Neuronal stem cell (in vitro differentiated cells): ENCODE measurements around the gene FBXO36. TPM values are rescaled to one million over a fixed set of nuclear protein-coding genes. Genes with fewer than 3 reads are reported as not detected.

Experiments used
- DNase-seq: peaks from one replicate; pipeline ENCODE4 v3.0.0-alpha.2; 2013; ENCODE audit warnings: low spot score
- H2AFZ ChIP-seq: one replicate; pipeline ENCODE4 v1.6.1; 2013; ENCODE audit warnings: mild to moderate bottlenecking, low read length, inconsistent platforms
- H2AK5ac ChIP-seq: 2 replicates; pipeline ENCODE4 v1.6.1; 2013; ENCODE audit warnings: low read depth, mild to moderate bottlenecking, inconsistent platforms, low read length, moderate library complexity, mixed read lengths
- H2BK120ac ChIP-seq: 2 replicates; pipeline ENCODE4 v1.6.1; 2013; ENCODE audit warnings: low read depth, mild to moderate bottlenecking, inconsistent platforms, low read length, moderate library complexity, mixed read lengths
- H2BK12ac ChIP-seq: one replicate; pipeline ENCODE4 v1.6.1; 2013; ENCODE audit warnings: low read length, inconsistent platforms
- H2BK15ac ChIP-seq: 2 replicates; pipeline ENCODE4 v1.6.1; 2013; ENCODE audit warnings: mild to moderate bottlenecking, low read length, inconsistent platforms, mixed read lengths
- H2BK5ac ChIP-seq: one replicate; pipeline ENCODE4 v1.6.1; 2013; ENCODE audit warnings: inconsistent platforms, mild to moderate bottlenecking, low read length, moderate library complexity
- H3K14ac ChIP-seq: one replicate; pipeline ENCODE4 v1.6.1; 2013; ENCODE audit warnings: low read length, inconsistent platforms
- H3K18ac ChIP-seq: 2 replicates; pipeline ENCODE4 v1.6.1; 2013; ENCODE audit warnings: low read length, inconsistent platforms
- H3K23ac ChIP-seq: 2 replicates; pipeline ENCODE4 v1.6.1; 2013; ENCODE audit warnings: low read depth, mild to moderate bottlenecking, mixed read lengths, low read length, inconsistent platforms; ENCODE audit not compliant: poor library complexity
- H3K27ac ChIP-seq: replicated peaks from 3 replicates; pipeline ENCODE4 v1.5.1; 2013; ENCODE audit warnings: low read length, inconsistent platforms
- H3K27me3 ChIP-seq, 3 experiments: 2 replicates each; pipeline ENCODE4 v1.6.1; 2013; ENCODE audit warnings: low read length in 3 of 3, mild to moderate bottlenecking in 2 of 3, inconsistent platforms in 1 of 3, low read depth in 1 of 3, mixed read lengths in 1 of 3, moderate library complexity in 1 of 3; ENCODE audit not compliant: control insufficient read depth in 3 of 3, insufficient read depth in 3 of 3
- H3K36me3 ChIP-seq, 2 donors: replicated peaks in 1 of 2; 2 replicates each; pipeline ENCODE4 v1.6.1; 2013; ENCODE audit warnings: low read length in 2 of 2; ENCODE audit not compliant: control insufficient read depth in 2 of 2, insufficient read depth in 2 of 2
- H3K4ac ChIP-seq: 2 replicates; pipeline ENCODE4 v1.6.1; 2013; ENCODE audit warnings: inconsistent platforms, mild to moderate bottlenecking, low read length, moderate library complexity
- H3K4me1 ChIP-seq, 2 donors: 1 replicate in 1 of 2; 2 replicates in 1 of 2; pipeline ENCODE4 v1.6.1; 2013; ENCODE audit warnings: low read length in 2 of 2, low read depth in 1 of 2; ENCODE audit not compliant: control insufficient read depth in 2 of 2, insufficient read depth in 1 of 2
- H3K4me2 ChIP-seq: one replicate; pipeline ENCODE4 v1.6.1; 2013; ENCODE audit warnings: mild to moderate bottlenecking, low read length, inconsistent platforms; ENCODE audit not compliant: insufficient read depth, poor library complexity, severe bottlenecking
- H3K4me3 ChIP-seq, 2 donors: 2 replicates each; pipeline ENCODE4 v1.5.1; 2013; ENCODE audit warnings: low read length in 2 of 2, mild to moderate bottlenecking in 2 of 2, inconsistent platforms in 1 of 2, moderate library complexity in 1 of 2
- H3K79me1 ChIP-seq: one replicate; pipeline ENCODE4 v1.6.1; 2013; ENCODE audit warnings: low read depth, mild to moderate bottlenecking, inconsistent platforms, low read length, moderate library complexity
- H3K9ac ChIP-seq: one replicate; pipeline ENCODE4 v1.6.1; 2013; ENCODE audit warnings: mild to moderate bottlenecking, low read depth, low read length, inconsistent platforms; ENCODE audit not compliant: poor library complexity
- H3K9me3 ChIP-seq, 2 donors: replicated peaks in 1 of 2; 2 replicates each; pipeline versions ENCODE3 to v1.6.1; 2013; ENCODE audit warnings: low read length in 2 of 2, mild to moderate bottlenecking in 2 of 2, inconsistent platforms in 1 of 2, low read depth in 1 of 2, mixed read lengths in 1 of 2, moderate library complexity in 1 of 2; ENCODE audit not compliant: control insufficient read depth in 2 of 2, insufficient read depth in 1 of 2
- H4K8ac ChIP-seq: one replicate; pipeline ENCODE4 v1.6.1; 2013; ENCODE audit warnings: low read depth, mild to moderate bottlenecking, inconsistent platforms, low read length, moderate library complexity
- H4K91ac ChIP-seq: one replicate; pipeline ENCODE4 v1.6.1; 2013; ENCODE audit warnings: low read length, low read depth, mild to moderate bottlenecking, inconsistent platforms; ENCODE audit not compliant: poor library complexity
- WGBS, 2 donors: extraction: QIAGEN DNeasy Blood & Tissue Kit; methylation state at CpG; one replicate each; pipeline ENCODE4 v1.1.7; 2013; ENCODE audit warnings: missing lambda C conversion rate in 2 of 2, mixed read lengths in 1 of 2; ENCODE audit not compliant: insufficient read length in 2 of 2, insufficient replicate concordance in 1 of 2; ENCODE audit errors: extremely low coverage in 2 of 2; 5-methylcytosine and 5-hydroxymethylcytosine counted together
- small RNA-seq: library from polyadenylated mRNA; stranded (forward); fragments of <200 nt; extraction: miRNeasy Mini kit (QIAGEN cat#:217004); gene quantifications from one replicate; pipeline ENCODE3, GENCODE V24; 2013; ENCODE audit not compliant: insufficient read depth

FBXO36 gene

GRCh38 chr2:230060672-230061293, 138.5 kb downstream of the FBXO36 start:
- Histone ChIP-seq H2AFZ (no peak overlapping the region), H3K27ac (no peak overlapping the region), H2BK15ac (no peak overlapping the region), H3K4me2 (no peak overlapping the region), H3K4me3 (no peak overlapping the region), H4K91ac (no peak overlapping the region), H3K36me3 (peaks cover 2 to 98% of the 10 kb centered on the region in 2 donors), H3K9ac (no peak overlapping the region), H2BK12ac (no peak overlapping the region), H3K9me3 (peaks cover 0 to 2% of the 10 kb centered on the region in 2 donors), H4K8ac (no peak overlapping the region), H3K14ac (no peak overlapping the region), H3K27me3 (no peaks in the 10 kb centered on the region), H2BK120ac (no peak overlapping the region), H3K79me1 (no peaks in the 10 kb centered on the region), H3K4me1 (no peaks in the 10 kb centered on the region), H2BK5ac (no peak overlapping the region), H3K18ac (no peak overlapping the region), H2AK5ac (no peak overlapping the region), H3K4ac (no peak overlapping the region), H3K23ac (no peak overlapping the region)
- no peak for DNase-seq
- 100% methylated on average over 1 of the region's 3 CpGs; no CpG with 5 or more reads in 1 of the 2 donors for WGBS, 2 donors

Small RNA genes lying within 50 kb of the gene (small RNA-seq; reads per million reads assigned to genes)
- gene RNU6-1027P (not detected), gene RNU6-613P (not detected), gene RNU6-964P (not detected), gene RNY4P19 (not detected)
